OCI-LY3 (cell line): ENCODE results near the gene CLMN.

Source experiments
- EZH2phosphoT487 ChIP-seq: fragments of 200-600 bp; shearing (Covaris generic); IDR thresholded peaks from 2 replicates; pipeline ENCODE4 v1.6.1; 2018; ENCODE audit warnings: antibody characterized with exemption, mixed run types, low read depth
- TF ChIP-seq, protein P1 (sequence below): fragments of 200-600, 300-600 bp; sonication (generic); IDR thresholded peaks from 2 replicates; pipeline ENCODE4 v1.5.1; 2014; ENCODE audit warnings: antibody characterized with exemption, low read length, low read depth

DNA sequence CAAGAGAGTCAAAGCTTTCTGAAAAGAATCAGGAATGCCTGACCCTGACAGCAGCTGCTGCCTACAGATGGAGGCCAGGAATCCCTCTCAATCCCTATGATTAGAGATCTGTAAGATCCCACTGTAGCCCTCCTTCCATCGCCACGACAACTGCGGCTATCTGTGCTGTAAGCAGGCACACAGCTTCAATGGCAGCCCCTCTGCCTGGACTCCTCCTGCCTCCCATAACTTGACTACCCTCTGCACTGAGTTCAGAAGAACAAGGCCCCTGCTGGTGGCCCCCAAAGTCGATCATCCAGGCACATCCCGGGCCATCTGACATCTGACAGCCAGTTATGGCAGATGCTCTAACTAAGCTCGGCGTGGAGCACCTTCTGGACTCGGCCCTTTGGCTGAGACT is 2.9 kb downstream of the CLMN start:
- TF ChIP-seq, protein P1, sequence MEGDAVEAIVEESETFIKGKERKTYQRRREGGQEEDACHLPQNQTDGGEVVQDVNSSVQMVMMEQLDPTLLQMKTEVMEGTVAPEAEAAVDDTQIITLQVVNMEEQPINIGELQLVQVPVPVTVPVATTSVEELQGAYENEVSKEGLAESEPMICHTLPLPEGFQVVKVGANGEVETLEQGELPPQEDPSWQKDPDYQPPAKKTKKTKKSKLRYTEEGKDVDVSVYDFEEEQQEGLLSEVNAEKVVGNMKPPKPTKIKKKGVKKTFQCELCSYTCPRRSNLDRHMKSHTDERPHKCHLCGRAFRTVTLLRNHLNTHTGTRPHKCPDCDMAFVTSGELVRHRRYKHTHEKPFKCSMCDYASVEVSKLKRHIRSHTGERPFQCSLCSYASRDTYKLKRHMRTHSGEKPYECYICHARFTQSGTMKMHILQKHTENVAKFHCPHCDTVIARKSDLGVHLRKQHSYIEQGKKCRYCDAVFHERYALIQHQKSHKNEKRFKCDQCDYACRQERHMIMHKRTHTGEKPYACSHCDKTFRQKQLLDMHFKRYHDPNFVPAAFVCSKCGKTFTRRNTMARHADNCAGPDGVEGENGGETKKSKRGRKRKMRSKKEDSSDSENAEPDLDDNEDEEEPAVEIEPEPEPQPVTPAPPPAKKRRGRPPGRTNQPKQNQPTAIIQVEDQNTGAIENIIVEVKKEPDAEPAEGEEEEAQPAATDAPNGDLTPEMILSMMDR, result no peak
- no peak for TF ChIP-seq EZH2phosphoT487
